ENCODE data around the gene ABCA6.
A peak's percentile ranks its signal among the peaks of the same experiment; 100 is the strongest.
"Not testable (repeated sequence)": the region's sequence is repeated elsewhere in the genome, so short reads cannot be mapped to it uniquely, and the experiment has no call there.

Gene ABCA6

DNA sequence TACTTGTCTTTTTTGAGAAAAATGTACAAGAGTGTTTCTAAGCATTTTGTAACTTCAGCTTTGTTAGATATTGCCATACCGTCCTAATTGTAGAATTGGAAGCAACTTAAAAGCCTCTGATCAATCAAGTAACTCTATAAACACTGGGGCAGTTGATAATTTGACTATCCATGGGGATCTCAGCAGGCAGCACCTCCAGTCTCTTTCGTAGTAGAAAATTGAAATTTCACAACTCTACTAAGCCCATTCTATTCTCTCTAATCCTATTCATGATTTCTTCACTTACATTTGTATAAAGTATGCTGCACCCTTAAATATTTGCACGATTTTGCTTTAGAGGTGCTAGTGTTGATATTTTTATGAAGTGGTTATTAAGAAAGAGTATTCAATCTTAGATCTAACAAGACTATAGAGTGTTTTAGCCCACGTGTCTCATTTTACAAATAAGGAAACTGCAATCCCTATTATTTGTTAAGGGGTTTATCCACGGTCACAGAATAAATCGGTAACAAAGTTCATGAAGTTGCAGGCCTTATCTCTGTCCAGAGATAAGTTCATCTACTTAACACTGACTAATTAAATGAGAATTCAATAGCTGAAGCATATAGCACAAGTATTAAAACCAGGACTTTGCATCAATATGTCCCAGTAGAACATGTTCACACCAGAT lies 10.9 kb downstream of the ABCA6 start:
- no peak for DNase-seq

DNA sequence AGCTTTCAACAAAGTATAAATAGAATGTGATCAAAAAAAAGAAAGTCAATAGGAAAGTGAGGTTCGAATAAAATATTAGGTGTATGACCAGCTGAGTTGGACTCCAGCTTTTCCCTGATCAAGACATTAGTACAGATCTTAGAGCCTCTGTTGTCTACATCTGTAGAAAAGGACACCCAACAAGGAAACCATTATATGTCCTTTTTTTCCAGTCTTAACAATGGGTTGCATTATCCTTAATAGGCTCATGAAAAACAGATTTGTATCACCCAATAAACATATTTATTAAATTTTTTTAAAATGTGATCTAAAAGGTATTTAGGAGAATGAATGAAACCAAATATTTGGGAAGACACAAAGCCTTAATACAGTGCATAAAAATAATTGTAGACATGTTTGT lies 18.1 kb downstream of the ABCA6 start:
- DNase-seq: no peak

DNA sequence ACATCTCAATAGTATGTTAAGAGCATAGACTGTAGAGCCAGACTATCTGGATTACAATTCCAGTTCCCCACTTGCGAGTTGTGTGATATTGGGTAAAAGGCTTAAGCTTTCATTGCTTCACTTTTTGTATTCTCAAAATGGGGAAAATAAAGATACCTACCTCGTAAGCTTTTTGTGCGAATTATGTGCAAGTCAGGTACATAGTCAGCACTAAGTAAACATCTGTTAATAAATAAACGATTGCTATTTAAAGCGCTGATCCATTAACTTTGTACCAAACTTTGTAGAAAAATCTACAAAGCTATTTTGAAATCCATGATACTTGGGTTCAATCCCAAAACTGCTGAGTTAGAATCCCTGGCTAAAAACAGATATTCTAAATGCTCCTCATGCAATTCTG lies 19.6 kb downstream of the ABCA6 start:
- DNase-seq: no peak

DNA sequence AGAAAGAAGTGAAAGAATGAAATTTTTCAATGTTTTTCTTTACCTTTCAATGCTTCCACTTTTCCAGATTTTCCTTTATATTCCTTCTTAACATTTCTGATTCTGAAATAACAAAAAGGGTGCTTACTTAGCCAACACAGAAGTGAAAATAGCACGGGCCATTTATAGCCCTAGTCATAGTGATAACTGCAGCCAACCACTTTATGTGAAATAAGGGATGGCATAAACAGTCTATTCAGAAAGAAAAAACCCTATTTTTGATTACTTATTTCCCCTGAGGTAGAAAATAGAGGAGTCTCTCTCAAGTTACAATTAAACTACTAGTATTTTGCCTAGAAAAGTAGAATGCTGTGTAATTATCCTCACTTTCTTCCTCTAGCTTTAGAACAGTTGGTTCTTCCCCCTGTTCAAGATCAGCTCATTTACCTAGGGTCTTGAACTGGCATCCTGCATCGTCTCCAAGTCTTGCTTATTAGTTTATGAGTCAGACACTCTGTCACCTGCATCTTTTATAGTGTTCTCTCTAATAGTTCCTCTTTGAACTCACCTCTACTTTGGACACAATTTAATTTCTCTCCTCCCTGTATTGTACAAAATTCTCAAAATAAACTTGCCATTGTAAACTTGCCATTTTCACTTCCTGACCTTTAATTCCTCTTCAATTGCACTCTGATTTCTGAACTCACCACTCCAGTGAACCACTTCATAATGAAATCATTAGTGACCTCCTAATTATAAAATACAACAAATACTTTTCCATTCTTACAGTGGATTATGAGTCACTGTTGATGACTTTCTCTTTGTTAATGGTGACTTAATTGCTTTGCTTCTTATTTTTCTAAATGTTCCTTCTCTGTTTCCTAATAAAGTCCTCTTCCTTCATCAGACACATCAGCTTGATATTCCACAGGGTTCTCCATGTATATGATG lies 23.6 kb downstream of the ABCA6 start:
- DNase-seq: no peak

DNA sequence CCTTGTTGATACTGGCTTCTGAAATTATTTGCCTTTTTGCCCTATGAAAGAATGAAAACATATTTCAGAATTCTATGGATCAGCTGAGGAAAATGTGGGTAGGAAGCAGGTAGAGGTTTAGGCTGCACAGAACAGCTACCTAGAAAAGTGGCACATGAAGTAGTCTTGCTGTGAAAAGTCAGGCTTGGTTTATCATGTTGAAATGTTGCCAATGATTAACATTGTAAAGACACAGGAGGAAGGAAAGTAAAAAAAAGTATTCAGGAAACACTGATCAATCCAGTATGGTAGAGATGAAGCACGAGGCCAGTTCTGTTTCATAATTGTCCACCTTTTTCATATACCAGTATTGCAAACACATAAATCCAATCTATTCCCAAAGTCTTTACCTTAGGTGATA lies 29.9 kb downstream of the ABCA6 start:
- no peak for DNase-seq

DNA sequence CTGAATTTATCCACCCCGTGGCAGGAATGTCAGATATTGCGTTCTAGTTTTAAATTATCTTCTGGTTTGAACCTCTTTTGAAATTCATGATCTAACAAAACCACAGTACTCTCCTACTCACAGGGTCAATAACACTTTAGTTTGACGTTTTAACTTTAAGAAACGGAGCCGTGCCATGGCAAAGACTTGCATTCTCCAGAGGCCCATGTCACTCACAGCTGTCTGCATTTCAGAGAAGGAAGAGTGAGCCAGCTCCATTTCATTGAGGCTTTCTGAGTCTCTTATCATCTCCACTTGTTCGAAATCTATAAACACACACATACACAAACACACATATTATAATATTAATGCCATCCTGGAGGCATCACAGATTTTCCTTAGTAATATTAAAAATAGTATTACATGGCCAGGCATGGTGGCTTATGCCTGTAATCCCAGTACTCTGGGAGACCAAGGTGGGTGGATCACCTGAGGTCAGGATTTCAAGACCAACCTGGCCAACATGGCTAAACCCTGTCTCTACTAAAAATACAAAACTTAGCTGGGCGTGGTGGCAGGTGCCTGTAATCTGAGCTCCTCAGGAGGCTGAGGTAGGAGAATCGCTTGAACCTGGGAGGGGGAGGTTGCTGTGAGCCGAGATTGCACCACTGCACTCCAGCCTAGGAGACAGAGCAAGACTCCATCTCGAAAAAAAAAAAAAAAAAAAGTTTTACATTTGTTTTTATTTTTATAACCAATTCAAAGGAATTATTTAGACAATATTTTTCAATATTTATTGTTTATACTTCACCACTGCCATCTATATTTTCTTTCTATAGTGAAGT lies 35.6 kb downstream of the ABCA6 start:
- DNase-seq: no peak

DNA sequence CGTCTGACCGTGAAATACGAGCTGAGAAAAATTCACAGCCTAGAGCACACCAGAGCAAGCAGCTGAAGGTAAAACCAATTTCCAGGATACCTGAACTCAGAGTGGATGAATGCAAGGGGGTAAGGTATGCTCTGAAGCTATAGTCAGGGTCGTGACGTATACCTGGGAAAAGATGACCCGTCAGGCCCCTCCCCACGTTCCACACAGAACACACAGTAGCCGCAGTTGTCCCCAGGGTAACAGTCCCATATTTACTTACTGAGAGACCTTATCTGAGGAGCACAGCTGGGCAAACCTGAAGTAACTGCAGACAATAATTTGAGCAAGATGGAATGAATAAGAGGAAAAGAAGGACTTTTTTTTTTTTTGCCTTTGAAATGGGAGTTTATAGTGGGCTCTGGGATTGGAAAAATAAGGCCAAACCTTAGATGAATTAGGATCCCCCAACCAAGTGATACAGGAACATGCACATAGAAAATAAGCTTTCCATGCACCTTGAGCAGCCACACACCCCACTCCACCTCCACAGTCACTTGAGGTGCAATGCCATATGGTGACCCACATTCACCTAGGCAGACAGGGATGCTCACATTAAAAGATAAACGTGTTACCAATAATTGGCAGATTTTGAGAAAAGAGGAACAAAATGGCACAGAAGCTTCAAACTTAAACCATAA lies 38.0 kb downstream of the ABCA6 start:
- no peak for DNase-seq

DNA sequence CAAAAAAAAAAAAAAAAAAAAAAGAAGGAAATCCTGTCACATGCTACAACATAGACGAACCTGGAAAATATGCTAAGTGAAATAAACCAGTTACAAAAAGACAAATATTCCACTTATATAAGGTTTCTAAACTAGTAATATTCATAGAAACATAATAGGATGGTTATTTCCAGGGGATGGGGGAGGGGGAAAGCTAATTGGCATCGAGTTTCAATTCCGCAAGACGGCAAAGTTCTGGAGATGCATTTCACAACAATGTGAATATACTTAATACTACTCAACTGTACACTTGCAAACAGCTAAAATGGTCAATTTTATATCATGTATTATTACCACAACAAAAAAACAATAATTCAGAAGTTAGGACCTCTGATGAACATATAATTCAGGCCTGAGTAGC lies 43.1 kb downstream of the ABCA6 start:
- no peak for DNase-seq

DNA sequence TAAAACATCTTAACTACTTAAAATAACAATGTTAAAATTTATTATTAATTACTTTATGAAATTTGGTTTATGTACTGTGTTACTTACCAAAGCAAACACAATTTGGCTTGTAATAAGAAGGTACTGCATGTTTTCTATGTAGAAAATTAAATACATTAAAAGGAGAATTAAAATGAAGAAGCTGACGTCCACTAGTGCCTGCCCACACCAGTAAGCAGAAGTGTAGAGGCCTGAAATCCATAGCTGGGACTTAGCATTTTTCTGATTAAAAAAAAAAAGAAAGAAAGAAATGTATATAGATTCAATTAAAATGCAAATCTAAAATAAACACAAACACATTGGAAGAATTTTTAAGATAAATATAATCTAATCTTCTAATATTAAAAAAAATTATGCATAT lies 45.2 kb downstream of the ABCA6 start:
- DNase-seq: no peak

DNA sequence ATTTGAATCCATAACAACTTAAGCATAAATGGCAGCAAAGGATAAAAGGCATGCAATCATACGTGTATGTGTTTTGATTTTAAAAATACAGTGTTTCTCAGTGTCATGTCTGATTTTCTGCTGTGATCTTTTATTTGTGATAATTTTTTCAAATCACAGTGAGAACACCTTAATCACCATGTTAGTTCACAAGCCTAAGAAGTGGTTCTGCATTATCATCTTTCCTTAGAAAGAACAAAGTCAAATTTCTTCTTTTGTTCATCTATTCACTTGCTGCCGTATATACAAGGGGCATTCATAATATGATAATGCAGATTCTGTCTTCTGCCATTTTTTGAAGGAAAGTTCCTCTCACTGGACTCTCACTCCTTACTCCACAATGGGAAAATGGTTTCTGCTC lies 47.7 kb downstream of the ABCA6 start:
- DNase-seq: no peak

DNA sequence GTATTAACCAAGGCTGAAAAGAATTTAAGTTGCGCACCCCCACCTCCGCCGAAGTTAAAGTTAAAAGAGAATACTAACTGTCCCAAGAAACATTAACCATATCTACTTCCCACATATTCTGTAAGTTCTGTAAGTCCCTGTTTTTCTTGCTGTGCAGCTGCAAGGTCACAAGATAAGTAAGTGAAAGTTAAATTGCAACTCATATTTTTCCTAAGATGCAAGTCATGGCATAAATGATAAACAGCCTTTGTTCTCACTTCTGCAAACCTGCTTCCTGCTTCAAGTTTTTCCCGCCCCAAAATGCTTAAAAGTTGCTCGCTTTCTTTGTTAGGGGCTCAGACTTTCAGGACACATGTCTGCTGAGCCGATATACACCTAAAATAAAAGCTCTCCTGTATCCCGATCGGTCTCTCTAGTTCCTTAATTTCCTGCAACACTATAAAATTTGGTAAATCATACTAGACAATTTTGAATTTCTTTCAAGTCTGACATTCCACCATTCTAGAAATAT lies 48.4 kb downstream of the ABCA6 start:
- DNase-seq: no peak

DNA sequence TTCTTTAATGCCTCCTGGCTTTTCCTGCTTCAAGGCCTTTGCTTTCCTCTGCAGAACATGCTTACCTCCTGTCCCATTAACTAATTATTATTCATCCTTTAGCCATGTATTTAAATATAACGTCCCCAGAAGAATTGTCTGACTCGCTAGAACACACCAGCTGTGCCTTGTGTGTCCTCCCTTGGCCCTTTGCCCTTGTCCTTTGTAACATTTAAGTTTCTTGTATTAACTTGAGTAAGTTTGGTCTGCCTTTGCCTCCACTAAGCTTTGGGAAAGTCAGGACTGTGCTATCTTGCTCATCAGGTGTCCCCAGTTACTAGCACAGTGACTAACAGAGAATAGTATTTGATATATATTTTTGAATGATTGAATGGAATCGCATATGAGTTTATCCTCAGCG lies 51.3 kb downstream of the ABCA6 start:
- DNase-seq: no peak

DNA sequence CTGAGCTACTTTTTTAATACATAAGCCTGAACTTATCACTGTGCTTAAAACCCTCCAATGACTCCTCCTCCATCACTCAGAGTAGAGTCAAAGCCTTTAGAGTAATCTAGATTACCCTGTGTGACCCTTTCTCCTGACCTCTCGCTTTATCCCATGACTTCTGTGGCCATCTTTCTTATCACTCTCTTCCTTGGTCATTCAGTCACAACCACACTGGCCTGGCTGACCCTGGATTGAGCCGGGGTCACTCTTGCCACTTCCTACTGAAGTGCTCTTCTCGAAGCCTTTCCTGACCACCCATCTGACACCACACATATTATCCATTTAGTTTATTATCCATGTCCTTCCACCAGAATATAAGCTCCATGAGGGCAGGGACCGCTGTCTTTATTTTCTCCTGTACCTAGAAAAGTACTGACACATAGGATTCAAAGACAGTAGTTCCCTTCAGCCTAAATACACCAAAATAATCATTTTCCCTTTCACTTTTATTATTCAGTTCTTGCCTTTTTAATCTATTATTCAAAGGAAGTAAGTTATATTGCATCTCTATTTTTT lies 53.0 kb downstream of the ABCA6 start:
- DNase-seq: no peak

DNA sequence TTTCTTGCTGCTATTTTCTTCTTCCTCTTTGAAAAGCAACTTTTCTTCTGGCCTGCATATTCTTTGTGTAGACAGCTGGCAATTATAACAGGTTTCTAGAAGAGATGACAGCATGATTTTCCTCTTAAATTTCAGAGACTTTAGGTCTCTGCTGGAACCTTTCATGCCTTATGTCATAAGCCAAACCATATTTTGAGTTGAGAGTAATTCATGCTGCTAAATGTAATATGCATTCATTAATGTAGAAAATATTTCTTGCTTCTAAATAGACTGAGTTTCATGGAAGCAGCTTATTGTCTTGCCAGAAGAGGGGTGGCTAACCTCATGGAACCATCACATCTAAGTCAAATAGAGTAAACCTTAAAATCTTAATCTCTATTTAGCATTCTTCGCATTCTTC lies 55.1 kb downstream of the ABCA6 start:
- no peak for DNase-seq

DNA sequence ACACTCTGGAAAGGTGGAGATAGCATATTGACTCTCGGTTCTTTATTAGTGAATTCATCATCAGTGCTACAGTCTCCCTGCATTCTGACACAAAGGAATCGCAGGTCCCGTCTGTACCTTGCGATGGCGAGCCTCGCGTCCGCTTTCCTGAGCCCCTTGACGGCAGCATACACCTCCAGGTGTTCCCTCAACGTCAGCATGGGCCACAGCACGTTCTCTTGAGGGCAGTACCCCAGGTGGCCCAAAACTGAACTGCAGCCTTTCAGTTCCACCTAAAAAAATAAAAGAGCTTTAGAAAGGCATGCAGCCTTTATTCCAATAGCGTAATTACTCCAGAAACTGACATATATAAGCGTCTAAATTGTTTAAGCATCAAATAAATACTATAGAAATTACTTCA lies 56.8 kb downstream of the ABCA6 start:
- DNase-seq: peak; percentile 5

DNA sequence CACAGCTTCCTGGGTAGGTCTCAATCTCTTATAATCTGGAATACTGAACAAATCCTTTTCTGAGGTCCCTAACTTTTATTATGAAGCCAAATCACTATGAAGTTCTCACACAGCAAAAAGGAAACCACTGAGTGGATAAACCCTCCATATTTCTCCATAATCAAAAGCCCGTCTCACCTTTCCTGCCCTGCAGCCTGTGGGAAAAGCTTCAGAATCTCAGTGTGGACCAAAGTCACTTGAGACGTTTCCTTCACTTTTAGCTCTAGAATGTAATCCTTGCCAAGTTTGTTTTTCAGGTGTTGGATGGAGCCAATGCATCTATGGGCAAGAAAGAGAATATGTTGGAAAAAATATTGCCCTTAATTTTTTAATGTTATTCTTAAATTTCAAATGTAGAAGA lies 59.0 kb downstream of the ABCA6 start:
- DNase-seq: no peak

DNA sequence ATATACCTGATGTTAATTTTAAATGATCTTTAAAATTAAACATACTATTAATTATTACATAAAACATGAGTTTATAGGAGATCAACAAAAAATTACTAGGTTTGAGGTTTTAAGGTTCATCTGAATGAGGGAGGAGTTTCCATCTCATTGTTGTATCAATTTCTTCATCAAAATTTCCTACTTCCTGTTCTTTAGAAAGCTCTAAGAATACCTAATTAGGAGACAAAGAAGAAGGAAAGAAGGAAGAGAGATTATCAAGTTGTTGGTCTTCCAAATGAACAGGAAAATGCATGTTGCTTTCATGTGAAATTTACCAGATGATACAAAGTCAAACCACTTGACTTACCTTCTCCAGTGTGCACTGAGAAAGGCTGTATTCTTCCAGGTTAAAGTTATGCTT lies 62.8 kb downstream of the ABCA6 start:
- DNase-seq: no peak

DNA sequence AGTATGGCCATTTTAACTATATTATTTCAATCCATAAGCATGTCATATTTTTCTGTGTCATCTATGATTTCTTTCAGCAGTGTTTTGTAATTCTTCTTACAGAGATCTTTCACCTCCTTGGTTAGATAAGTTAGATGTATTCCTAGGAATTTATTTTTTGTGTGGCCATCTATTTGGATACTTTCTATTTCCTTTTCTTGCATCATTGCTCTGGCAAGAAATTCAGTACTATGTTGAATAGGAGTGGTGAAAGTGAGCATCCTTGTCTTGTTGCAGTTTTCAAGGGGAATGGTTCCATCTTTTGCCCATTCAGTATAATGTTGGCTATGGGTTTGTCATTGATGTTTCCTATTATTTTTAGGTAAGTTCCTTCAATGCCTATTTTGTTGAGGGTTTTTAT lies 65.9 kb downstream of the ABCA6 start:
- no peak for DNase-seq

DNA sequence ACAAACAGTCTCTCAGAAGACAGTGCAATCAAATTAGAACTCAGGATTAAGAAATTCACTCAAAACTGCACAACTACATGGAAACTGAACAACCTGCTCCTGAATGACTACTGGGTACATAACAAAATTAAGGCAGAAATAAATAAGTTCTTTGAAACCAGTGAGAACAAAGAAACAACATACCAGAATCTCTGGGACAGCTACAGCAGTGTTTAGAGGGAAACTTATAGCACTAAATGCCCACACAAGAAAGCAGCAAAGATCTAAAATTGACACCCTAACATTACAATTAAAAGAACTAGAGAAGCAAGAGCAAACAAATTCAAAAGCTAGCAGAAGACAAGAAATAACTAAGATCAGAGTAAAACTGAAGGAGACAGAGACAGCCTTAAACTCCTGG lies 68.3 kb downstream of the ABCA6 start:
- DNase-seq: not testable (repeated sequence)

DNA sequence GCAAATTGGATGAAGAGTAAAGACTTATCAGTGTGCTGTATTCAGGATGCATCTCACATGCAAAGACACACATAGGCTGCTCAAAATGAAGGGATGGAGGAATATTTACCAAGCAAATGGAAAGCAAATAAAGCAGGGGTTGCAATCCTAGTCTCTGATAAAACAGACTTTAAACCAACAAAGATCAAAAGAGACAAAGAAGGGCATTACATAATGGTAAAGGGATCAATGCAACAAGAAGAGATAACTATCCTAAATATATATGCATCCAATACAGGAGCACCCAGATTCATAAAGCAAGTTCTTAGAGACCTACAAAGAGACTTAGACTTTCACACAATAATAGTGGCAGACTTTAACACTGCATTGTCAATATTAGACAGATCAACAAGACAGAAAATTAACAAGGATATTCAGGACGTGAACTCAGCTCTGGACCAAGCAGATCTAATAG lies 68.9 kb downstream of the ABCA6 start:
- DNase-seq: not testable (repeated sequence)

DNA sequence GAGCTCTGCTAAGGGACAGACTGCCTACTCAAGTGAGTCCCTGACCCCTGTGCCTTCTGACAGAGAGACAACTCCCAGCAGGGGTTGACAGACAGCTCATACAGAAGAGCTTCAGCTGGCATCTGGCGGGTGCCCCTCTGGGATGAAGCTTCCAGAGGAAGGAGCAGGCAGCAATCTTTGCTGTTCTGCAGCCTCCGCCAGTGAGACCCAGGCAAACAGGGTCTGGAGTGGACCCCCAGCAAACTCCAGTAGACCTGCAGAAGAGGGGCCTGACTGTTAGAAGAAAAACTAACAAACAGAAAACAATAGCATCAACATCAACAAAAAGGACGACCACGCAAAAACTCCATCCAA lies 70.5 kb downstream of the ABCA6 start:
- not testable (repeated sequence) for DNase-seq

All from stimulated activated CD4-positive, alpha-beta T cell treated with anti-CD3 and anti-CD28 coated beads, Interleukin-15, amount 100 ng/mL, for 24 hours (primary cell).